Measurements from ENCODE around the gene OR52E6.
A peak's percentile ranks its signal among the peaks of the same experiment; 100 is the strongest.

The OR52E6 gene

GRCh38 chr11:5841797-5842196 is at the start of gene OR52E6:
TSS of gene OR52E6 (minus strand) at chr11:5841897. CDS start at chr11:5841897, 0 bp downstream.
- no peak for DNase-seq

- DNase-seq = no peak
These were observed 49.6 kb upstream of the OR52E6 start for GRCh38 chr11:5891216-5891800.

- DNase-seq = no peak
These were observed 46.0 kb upstream of the OR52E6 start for GRCh38 chr11:5887661-5888060.

DNA sequence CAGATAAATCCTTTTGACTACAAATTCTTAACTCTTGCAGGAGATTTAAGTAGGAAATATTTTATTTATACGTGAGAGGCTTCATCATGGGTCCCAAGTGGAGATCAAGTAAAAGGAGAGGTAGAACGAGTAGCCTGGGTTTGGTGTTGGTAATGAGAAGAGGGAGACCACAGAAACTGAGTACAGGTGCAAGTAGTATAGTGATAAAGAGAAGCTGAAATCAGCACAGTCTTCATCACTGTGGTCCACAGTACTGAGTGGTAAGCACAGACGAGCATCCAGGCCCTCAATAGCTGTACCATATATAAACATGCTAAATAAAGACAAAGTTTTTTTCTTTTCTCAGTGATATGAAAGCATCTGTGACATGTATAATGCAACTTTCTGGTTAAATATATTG is 45.5 kb upstream of the OR52E6 start:
- no peak for DNase-seq

- DNase-seq = no peak
These were observed 40.1 kb upstream of the OR52E6 start for GRCh38 chr11:5881756-5882155.

DNA sequence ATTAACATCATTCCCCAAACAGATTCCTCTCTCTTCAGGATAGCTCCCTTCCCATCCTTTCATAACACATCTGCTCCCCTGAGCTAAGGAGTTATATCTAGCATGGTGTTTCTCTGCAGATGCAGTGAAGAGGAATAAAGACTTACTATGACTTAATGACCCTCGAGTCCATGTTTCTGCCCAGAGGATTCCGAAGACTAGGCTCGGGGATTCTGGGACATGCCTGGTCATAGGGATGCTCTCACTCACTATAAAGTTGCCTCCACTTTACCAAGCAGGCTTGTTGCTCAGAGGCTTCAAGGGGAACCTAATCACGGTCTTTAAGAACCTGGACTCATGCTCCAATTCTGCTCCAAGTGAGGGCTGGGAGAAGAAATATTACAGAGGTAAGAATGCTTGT is 38.6 kb upstream of the OR52E6 start, which contains the start of gene OR52E4:
OR52E4 (plus strand) TSS at position 301 of the 400 bp plus-strand sequence. CDS start 3,664 bp downstream, outside the sequence.
- no peak for DNase-seq

DNA sequence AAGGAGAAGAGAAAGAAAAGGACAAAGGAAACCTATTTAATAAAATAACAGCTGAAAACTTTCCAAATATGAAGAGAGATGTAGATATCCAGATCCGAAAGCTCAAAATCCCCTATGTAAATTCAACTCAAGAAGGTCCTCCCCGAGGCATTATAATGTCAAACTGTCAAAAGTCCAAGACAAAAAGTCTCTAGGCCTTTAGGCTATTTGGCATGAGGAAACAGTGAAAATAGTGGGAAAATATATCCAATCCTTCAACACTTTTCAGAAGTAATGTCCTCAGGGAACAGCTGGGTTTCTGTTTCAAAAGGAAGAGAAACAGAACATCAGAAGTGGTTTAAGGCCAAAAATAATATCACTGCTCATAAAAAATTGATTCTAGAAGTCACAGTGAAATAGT is 36.9 kb upstream of the OR52E6 start:
- DNase-seq = no peak

DNA sequence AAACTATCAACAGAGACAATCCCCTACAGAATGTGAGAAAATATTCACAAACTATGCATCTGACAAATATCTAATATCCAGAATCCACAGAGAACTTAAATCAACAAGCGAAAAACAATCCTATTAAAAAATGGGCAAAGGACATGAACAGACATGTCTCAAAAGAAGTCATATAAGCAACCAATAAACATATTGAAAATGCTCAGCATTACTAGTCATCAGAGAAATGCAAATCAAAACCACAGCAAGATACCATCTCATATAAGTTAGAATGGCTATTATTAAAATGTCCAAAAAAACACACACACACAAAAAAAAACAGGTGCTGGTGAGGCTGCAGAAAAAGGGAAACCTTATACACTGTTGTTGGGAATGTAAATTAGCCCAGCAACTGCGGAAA is 24.1 kb upstream of the OR52E6 start:
- DNase-seq = no peak

DNA sequence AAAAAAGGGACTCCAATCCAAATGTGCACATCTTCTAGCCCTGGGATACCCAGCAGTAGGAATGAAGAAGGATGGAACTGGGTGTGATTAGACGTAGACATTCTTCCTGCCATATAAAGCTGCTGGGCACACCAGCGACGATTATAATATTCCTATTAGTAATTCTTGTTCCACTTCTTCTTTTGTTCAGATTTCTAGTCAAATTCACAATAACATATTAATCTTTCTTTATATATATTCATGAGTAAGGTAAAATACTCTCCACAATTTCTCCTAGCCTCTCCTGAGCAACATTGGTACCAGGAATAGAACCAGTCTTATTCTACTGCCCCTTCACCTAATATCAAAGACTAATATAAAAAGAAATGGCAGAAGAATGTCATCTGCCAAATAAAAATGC is 15.9 kb upstream of the OR52E6 start, which contains the start of gene OR52E8:
OR52E8 (minus strand) TSS at position 101 of the 400 bp plus-strand sequence; CDS start at position 101, 0 bp downstream.
- no peak for DNase-seq

GRCh38 chr11:5851002-5851401 is 9.3 kb upstream of the OR52E6 start:
- DNase-seq = no peak

DNA sequence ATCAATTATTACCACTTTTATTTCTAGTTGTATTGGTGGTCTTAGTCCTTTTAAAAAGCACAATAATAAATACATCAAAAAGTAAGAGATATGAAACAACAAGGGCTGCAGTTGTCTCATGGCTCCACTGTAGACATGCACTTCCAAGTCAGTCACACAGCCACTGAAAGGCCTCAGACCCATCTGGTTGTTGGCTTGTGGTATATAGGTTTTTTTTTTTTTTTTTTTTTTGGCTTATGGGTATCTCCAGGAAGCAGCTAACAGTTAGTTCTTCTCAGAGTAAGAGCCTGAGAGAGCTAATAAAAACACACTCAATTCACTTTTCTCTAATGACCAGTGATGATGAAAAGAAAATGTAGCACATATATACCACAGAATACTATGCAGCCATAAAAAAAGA is 6.0 kb upstream of the OR52E6 start:
- no peak for DNase-seq

- DNase-seq = no peak
These were observed 5.0 kb upstream of the OR52E6 start for GRCh38 chr11:5846701-5847100.

DNA sequence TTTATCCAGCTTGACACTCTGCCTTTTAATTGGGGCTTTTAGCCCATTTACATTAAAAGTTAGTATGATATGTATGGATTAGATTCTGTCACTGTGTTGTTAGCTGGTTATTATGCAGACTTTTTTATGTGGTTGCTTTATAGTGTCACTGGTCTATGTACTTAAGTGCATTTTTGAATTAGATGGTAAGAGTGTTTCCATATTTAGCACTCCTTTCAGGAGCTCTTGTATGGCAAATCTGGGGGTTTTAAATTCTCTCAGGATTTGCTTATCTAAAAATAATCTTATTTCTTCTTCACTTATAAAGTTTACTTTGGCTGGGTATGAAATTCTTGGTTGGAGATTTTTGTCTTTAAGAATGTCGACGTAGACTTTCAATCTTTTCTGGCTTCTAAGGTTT is 4.0 kb downstream of the OR52E6 start:
- no peak for DNase-seq

- no peak for DNase-seq
These were observed 8.3 kb downstream of the OR52E6 start for GRCh38 chr11:5833446-5833845.

DNA sequence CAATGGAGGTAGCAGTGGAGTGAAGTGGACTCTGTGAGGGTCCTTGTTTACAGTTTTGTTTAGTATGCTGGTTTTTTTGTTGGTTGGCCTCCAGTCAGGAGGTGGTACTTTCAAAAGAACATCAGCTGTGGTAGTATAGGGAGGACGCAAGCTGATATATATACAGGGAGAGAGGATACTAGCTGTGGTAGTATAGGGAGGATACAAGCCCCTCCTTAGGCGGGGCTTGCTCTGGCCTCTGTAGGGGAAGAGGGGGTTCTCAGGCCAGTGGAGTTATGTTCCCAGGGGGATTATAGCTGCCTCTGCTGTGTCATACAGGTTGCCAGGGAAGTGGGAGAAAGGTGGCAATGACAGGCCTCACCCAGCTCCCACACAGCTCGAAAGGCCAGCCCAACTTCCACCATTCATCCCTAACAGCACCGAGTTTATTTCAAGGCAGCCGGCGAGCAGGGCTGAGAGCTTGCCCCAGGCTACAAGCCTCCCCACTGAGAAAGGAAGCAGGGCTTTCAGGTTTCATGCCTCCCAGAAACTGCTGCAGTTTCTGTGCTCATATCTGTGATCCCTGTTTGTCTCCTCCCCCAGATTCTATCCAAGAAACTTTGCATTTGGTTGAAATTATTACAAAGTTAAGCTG is 10.4 kb downstream of the OR52E6 start:
- DNase-seq = no peak

- DNase-seq = no peak
These were observed 23.3 kb downstream of the OR52E6 start for GRCh38 chr11:5818245-5818886.

- DNase-seq = no peak
These were observed 26.2 kb downstream of the OR52E6 start for GRCh38 chr11:5815534-5815933.

GRCh38 chr11:5809905-5810795 is 31.5 kb downstream of the OR52E6 start:
- no peak for DNase-seq

DNA sequence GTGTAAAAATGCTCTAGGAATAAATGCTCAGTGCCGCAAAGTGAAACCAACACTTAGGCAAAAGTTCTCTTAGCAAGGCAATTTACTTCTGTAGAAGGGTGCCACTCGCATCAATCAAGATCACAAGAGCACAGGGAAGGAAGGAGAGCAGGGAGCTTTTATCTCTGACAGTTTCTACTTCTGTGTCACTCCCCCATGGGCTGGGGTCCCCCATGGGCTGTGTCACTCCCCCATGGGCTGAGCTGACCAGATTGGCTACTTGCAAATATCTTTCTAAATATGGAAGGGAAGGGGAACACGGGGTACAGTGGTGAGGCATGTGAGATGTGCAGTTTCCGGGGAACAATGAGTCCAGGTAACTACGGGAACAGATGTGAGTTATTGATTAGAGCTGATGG is 32.6 kb downstream of the OR52E6 start:
- no peak for DNase-seq

DNA sequence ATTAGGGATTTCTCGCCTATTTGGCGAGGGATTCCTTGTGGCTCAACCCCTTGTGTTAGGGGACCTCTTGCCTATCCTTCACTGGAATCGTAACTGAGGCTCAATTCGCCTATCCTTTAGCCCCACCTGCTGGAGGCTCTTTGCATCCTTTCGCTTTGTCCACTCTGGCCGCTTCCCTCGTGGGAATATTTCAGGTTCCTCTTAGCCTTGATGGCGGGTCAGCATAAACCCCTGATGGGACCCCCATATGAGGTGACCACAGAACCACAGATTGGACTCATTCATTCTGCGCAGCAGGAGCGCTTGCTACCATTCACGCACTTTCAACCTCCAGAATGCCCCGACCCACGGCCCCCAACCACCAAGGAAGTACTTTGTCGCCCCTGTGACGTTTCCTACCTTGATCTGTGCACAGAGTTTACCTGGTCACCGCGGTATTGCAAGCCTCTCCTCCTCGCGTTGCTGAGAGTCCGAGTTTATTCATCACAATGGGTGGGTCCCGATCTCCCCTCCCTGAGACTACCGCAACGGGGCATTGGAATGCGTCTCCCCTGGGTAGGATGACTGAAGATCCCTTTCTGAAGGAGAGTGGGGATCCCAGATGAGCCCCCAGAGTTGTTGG is 33.1 kb downstream of the OR52E6 start, which contains the start of gene OR52N2:
OR52N2 (plus strand) TSS at position 425 of the 622 bp plus-strand sequence. CDS start 11,412 bp downstream, outside the sequence.
- peak; percentile 71 for DNase-seq

DNA sequence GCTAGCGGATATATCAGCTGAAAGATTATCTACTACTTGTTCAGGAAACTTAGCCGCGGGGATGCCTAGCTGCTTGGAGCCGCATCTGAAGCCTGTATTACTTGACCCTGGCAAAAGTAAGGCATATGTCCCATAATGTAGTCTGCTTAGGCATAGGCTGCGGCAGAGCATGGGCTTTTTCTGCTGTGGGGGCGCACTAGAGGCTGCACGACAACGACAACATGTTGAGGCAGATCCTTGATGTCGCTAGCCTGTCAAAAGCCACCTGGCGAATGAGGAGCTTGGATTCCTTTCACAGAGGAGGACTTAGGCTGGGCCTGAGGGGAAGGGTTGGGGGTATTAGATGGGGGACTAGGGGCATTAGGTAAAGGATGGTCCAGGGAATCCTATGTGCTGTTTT is 34.1 kb downstream of the OR52E6 start:
- no peak for DNase-seq

- DNase-seq = no peak
These were observed 37.7 kb downstream of the OR52E6 start for GRCh38 chr11:5803982-5804381.

DNA sequence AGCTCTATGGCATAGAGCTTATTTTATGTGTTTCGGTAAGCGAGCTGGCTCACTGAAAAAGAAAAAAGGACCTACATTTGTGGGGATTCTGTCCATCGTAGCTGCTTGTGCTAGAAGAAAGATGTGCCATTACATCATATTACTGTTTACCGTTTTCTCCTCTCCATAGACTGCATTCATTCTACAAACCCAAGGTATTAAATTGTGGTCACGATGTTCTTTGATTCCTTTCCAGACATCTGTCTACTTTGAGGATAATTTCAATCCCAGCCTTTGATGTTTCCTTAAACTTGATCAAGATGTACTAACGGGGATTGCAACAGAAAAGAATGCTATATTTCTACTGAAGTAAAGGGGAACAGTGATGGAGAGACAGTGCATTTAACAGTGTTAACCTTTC is 45.2 kb downstream of the OR52E6 start:
- no peak for DNase-seq
